ACC112 (cell line): ENCODE data around the gene CDK13.

ENCODE experiments used
- H2AFZ ChIP-seq: fragments of 200-600 bp; sonication (generic); one replicate; pipeline ENCODE4 v1.6.0; 2017; ENCODE audit warnings: antibody characterized with exemption, low read length; ENCODE audit not compliant: unreplicated experiment
- H3K27ac ChIP-seq: fragments of 200-600 bp; sonication (generic); 2 replicates; pipeline ENCODE4 v1.5.1; 2014; ENCODE audit warnings: low read depth, mild to moderate bottlenecking, antibody characterized with exemption, low read length, moderate library complexity
- H3K27me3 ChIP-seq: fragments of 200-600 bp; sonication (generic); 2 replicates; pipeline ENCODE4 v1.6.1; 2014; ENCODE audit warnings: mild to moderate bottlenecking, antibody characterized with exemption, low read length, moderate library complexity, mixed read lengths; ENCODE audit not compliant: insufficient read depth
- H3K36me3 ChIP-seq: fragments of 200-600 bp; sonication (generic); 2 replicates; pipeline ENCODE4 v1.6.1; 2016; ENCODE audit warnings: mild to moderate bottlenecking, antibody characterized with exemption, low read length, moderate library complexity, mixed read lengths; ENCODE audit not compliant: insufficient read depth
- H3K4me1 ChIP-seq: fragments of 200-600 bp; sonication (generic); one replicate; pipeline ENCODE4 v1.6.1; 2016; ENCODE audit warnings: low read length, mixed read lengths; ENCODE audit not compliant: insufficient read depth, unreplicated experiment, control insufficient read depth
- H3K4me3 ChIP-seq: fragments of 200-600 bp; sonication (generic); 2 replicates; pipeline ENCODE4 v1.5.1; 2014; ENCODE audit warnings: mild to moderate bottlenecking, low read depth, low read length
- H3K79me2 ChIP-seq: fragments of 200-600 bp; sonication (generic); one replicate; pipeline ENCODE4 v1.6.0; 2016; ENCODE audit warnings: low read length; ENCODE audit not compliant: control insufficient read depth, unreplicated experiment, insufficient read depth

CDK13 gene

DNA sequence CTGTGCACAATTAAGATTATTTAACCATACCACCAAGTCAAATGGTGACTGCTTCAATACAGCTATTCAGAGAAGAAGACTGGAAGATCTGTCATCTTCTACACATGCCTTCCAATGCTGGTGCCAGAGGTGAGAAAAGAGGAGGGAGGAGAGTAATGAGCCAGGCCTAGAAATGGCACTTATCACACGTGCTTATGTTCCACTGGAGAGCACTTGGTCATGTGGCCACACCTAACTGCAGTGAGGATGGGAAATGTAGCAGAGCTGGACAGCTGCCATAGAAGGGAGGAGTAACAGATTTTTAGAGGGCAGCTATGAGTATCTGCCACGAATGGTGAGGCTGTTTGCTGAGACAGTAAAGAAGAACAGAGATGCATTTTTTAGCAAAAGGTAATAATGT, 107.2 kb downstream of the CDK13 start:
- Histone ChIP-seq H3K4me1 (peaks cover 5% of the 10 kb centered on the region), H3K27me3 (no peaks in the 10 kb centered on the region), H3K27ac (no peak overlapping the region), H3K36me3 (0 out of 2 replicates have a peak, but pooled peaks cover 4% of the 10 kb centered on the region), H3K4me3 (no peak overlapping the region), H3K79me2 (no peaks in the 10 kb centered on the region), H2AFZ (no peak overlapping the region)

GRCh38 chr7:40058026-40058425, 108.0 kb downstream of the CDK13 start:
- H3K4me1 ChIP-seq: peaks cover 5% of the 10 kb centered on the region
- no peaks in the 10 kb centered on the region for H3K79me2 ChIP-seq
- H3K4me3 ChIP-seq: no peak overlapping the region
- no peak overlapping the region for H3K27ac ChIP-seq
- no peaks in the 10 kb centered on the region for H3K27me3 ChIP-seq
- no peak overlapping the region for H2AFZ ChIP-seq
- H3K36me3 ChIP-seq: 0 out of 2 replicates have a peak, but pooled peaks cover 4% of the 10 kb centered on the region

- Histone ChIP-seq H3K79me2 (no peaks in the 10 kb centered on the region), H3K4me3 (no peak overlapping the region), H2AFZ (no peak overlapping the region), H3K27ac (no peak overlapping the region), H3K4me1 (peaks cover 5% of the 10 kb centered on the region), H3K36me3 (0 out of 2 replicates have a peak, but pooled peaks cover 4% of the 10 kb centered on the region), H3K27me3 (no peaks in the 10 kb centered on the region)
Measured at GRCh38 chr7:40058636-40059035, 108.6 kb downstream of the CDK13 start.

GRCh38 chr7:40059057-40059456, 109.0 kb downstream of the CDK13 start:
- Histone ChIP-seq H2AFZ (no peak overlapping the region), H3K4me1 (peaks cover 5% of the 10 kb centered on the region), H3K4me3 (no peak overlapping the region), H3K79me2 (no peaks in the 10 kb centered on the region), H3K27me3 (no peaks in the 10 kb centered on the region), H3K36me3 (0 out of 2 replicates have a peak, but pooled peaks cover 4% of the 10 kb centered on the region), H3K27ac (no peak overlapping the region)

DNA sequence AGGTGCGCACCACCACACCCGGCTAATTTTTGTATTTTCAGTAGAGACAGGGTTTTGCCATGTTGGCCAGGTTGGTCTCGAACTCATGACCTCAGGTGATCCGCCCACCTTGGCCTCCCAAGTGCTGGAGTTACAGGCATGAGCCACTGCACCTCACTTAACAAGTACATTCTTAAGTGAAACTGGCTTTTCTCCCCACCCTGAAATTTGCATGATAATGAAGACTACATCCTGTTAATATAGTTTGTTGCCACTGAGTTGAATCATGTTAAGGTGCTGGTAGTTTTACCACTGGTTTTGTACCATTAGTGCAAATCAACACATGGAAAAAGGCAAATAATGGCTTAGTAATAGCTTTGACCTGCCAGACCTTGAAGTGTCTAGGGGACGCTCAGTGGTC, 122.2 kb downstream of the CDK13 start:
- H3K4me1 ChIP-seq: no peaks in the 10 kb centered on the region
- H3K27me3 ChIP-seq: no peaks in the 10 kb centered on the region
- H3K36me3 ChIP-seq: no peaks in the 10 kb centered on the region
- no peak overlapping the region for H2AFZ ChIP-seq
- no peaks in the 10 kb centered on the region for H3K79me2 ChIP-seq
- no peak overlapping the region for H3K4me3 ChIP-seq
- no peak overlapping the region for H3K27ac ChIP-seq

GRCh38 chr7:40073239-40073638, 123.2 kb downstream of the CDK13 start:
- H2AFZ ChIP-seq: no peak overlapping the region
- H3K27me3 ChIP-seq: no peaks in the 10 kb centered on the region
- no peaks in the 10 kb centered on the region for H3K4me1 ChIP-seq
- H3K27ac ChIP-seq: no peak overlapping the region
- no peaks in the 10 kb centered on the region for H3K79me2 ChIP-seq
- H3K4me3 ChIP-seq: no peak overlapping the region
- no peaks in the 10 kb centered on the region for H3K36me3 ChIP-seq

DNA sequence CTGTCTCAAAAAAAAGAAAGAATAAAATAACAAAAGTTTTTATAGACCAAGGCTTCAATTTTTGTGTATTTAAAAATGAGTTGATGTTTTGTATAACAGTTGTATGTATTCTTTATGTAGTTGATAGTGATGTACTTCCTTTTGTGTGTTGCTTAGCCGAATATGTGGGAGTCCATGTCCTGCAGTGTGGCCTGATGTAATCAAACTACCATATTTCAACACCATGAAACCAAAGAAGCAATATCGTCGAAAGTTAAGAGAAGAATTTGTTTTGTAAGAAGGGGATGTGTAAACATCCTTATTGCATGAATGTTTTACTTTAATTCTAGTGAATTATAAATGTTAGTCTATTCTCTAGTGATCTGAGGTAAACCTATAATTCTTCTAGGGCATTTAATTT, 127.8 kb downstream of the CDK13 start:
- H3K4me3 ChIP-seq: no peak overlapping the region
- no peaks in the 10 kb centered on the region for H3K79me2 ChIP-seq
- no peak overlapping the region for H3K27ac ChIP-seq
- no peaks in the 10 kb centered on the region for H3K36me3 ChIP-seq
- no peaks in the 10 kb centered on the region for H3K27me3 ChIP-seq
- no peaks in the 10 kb centered on the region for H3K4me1 ChIP-seq
- H2AFZ ChIP-seq: no peak overlapping the region

- Histone ChIP-seq H3K79me2 (no peaks in the 10 kb centered on the region), H3K27ac (no peak overlapping the region), H3K4me1 (no peaks in the 10 kb centered on the region), H3K4me3 (no peak overlapping the region), H2AFZ (no peak overlapping the region), H3K36me3 (peaks cover 27% of the 10 kb centered on the region), H3K27me3 (no peaks in the 10 kb centered on the region)
Measured at GRCh38 chr7:40092182-40092581, 142.1 kb downstream of the CDK13 start.

DNA sequence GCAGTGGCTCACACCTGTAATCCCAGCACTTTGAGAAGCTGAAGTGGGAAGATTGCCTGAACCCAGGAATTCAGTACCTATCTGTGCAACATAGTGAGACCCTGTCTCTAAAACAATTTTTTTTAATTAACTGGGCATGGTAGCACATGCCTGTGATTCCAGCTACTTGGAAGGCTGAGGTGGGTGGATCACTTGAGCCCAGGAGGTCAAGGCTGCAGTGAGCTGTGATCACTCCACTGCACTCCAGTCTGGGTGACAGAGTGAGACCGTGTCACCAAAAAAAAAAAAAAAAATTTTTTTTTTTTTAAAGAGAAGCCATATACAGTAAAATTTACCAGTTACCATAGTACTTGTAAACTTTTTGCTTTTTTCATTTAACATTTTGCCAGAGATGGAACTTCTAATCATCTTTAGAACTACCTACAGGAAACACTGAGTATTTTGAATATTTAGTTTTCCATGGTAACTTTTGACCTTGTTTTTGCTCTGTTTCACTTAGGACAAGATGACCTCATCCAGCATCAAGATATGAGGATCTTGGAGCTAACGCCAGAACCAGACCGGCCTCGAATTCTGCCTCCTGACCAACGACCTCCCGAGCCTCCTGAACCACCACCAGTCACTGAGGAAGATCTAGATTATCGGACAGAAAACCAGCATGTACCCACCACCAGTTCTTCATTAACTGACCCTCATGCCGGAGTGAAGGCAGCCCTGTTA, 143.7 kb downstream of the CDK13 start:
- no peak overlapping the region for H3K27ac ChIP-seq
- peaks cover 23% of the 10 kb centered on the region for H3K36me3 ChIP-seq
- H3K27me3 ChIP-seq: no peaks in the 10 kb centered on the region
- no peaks in the 10 kb centered on the region for H3K4me1 ChIP-seq
- H3K79me2 ChIP-seq: no peaks in the 10 kb centered on the region
- no peak overlapping the region for H3K4me3 ChIP-seq
- H2AFZ ChIP-seq: no peak overlapping the region

DNA sequence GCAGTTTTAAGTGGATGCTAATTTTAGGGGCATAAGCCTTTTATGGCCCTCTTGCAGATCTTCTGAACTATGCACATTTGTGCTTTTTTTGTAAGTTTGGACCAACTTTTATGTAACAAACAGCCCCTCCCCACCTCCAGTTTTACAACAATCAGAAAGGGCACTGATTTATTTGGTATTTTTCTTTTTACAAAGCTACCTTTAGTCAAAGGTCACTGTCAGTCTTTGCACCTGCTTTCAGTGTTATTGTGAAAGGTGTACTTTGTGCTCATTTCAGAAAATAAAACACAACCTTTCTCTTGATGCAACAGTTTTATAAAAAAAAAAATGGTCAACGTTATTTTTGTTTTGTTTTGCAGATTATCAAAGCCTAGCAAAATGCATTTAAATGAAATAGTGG, 145.2 kb downstream of the CDK13 start:
- no peak overlapping the region for H3K4me3 ChIP-seq
- H3K79me2 ChIP-seq: no peaks in the 10 kb centered on the region
- H3K4me1 ChIP-seq: no peaks in the 10 kb centered on the region
- H3K27ac ChIP-seq: no peak overlapping the region
- peaks cover 23% of the 10 kb centered on the region for H3K36me3 ChIP-seq
- H2AFZ ChIP-seq: no peak overlapping the region
- H3K27me3 ChIP-seq: no peaks in the 10 kb centered on the region

DNA sequence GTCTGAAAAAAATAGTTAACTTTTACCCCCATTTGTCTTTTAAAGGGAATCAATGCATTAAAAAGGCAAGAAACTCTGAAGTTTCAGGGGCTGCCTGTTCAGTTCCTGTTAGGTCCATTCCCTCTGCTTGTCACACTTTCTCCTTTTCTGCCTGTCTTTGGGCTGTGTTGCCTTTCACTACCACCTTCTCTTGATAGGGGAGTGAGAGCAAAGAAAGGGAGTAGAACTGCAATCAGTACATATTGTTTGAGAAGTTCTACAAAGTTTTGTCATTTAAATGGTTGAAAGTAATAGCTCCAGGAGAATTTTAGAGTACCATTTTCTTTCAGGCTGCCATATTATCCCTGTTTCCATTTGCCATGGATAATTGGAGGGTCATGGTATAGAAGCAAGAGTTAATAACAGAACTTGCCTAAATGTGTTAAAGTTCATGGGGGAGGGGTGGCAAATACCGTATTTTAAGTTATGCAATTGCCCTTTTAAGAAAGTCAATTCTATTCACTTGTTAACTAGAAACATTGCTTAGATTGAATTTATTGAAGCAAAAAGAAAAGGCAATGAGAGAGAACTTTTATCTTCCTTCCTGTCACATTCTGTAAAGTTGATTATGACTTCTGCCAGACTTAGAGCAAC, 145.8 kb downstream of the CDK13 start:
- Histone ChIP-seq H3K4me3 (no peak overlapping the region), H2AFZ (no peak overlapping the region), H3K4me1 (no peaks in the 10 kb centered on the region), H3K79me2 (no peaks in the 10 kb centered on the region), H3K36me3 (peaks cover 23% of the 10 kb centered on the region), H3K27ac (no peak overlapping the region), H3K27me3 (no peaks in the 10 kb centered on the region)
